Naive thymus-derived CD8-positive, alpha-beta T cell (primary cell): Measurements from ENCODE around the gene FLT1. TPM values are rescaled to one million over a fixed set of nuclear protein-coding genes. Genes with fewer than 3 reads are reported as not detected.

Experiments used
- ATAC-seq, 2 donors: fragments of 150-1000 bp; cut with Tn5 transposase in 1 of 2; sonication (Bioruptor Pico), chemical (Tn5 transposase) in 1 of 2; 1 replicate in 1 of 2; 2 replicates in 1 of 2; pipeline ENCODE4 v1.10.0; 2021; ENCODE audit warnings: mild to moderate bottlenecking in 2 of 2, moderate library complexity in 2 of 2
- POLR2A ChIA-PET: fragments of 350-600 bp; sonication (Branson Sonifier 250); formaldehyde crosslinking; loops from one replicate; lab custom pipeline; 2021; ENCODE audit warnings: antibody characterized with exemption; lab: Charles Lee
- DNase-seq, 10 donors: peaks; one replicate each; pipeline versions ENCODE4 v3.0.0 to v3.0.0-alpha.2; 2020 to 2022
- H3K27ac Mint-ChIP-seq, 10 donors: one replicate each; pipeline ENCODE4 v1.8.0; 2020 to 2022; ENCODE audit warnings: mild to moderate bottlenecking in 10 of 10, mixed read lengths in 10 of 10, moderate library complexity in 4 of 10, inconsistent platforms in 1 of 10
- H3K27me3 Mint-ChIP-seq, 5 donors: one replicate each; pipeline ENCODE4 v1.8.0; 2021 to 2022; ENCODE audit warnings: mixed read lengths in 5 of 5
- H3K36me3 Mint-ChIP-seq, 3 donors: one replicate each; pipeline ENCODE4 v1.8.0; 2020 to 2022; ENCODE audit warnings: mixed read lengths in 3 of 3, mild to moderate bottlenecking in 2 of 3, inconsistent platforms in 1 of 3
- H3K4me1 Mint-ChIP-seq, 4 donors: one replicate each; pipeline ENCODE4 v1.8.0; 2021 to 2022; ENCODE audit warnings: mixed read lengths in 4 of 4
- H3K4me3 Mint-ChIP-seq, 10 donors: one replicate each; pipeline ENCODE4 v1.8.0; 2020 to 2022; ENCODE audit warnings: mild to moderate bottlenecking in 10 of 10, mixed read lengths in 10 of 10, moderate library complexity in 6 of 10, inconsistent platforms in 1 of 10
- H3K9me3 Mint-ChIP-seq, 9 donors: one replicate each; pipeline ENCODE4 v1.8.0; 2020 to 2022; ENCODE audit warnings: mixed read lengths in 9 of 9, mild to moderate bottlenecking in 3 of 9, inconsistent platforms in 1 of 9, moderate library complexity in 1 of 9
- polyA plus RNA-seq, 3 donors: library from polyadenylated mRNA; unstranded; fragments of 300-500 nt; fragmentation: Illumina TruSeq; gene quantifications; one replicate each; pipeline ENCODE4 v1.2.3, GENCODE V29; 2021
- total RNA-seq, 8 experiments: library from RNA in 2 of 8; stranded (reverse) in 2 of 8; gene quantifications; one replicate each; pipeline ENCODE4 v1.2.3 and lab custom pipeline; 2021 to 2026

FLT1 gene
- total and polyA plus RNA-seq, 5 experiments from 2014 or later: 0.97 to 2.4 (median 1.3) TPM

DNA sequence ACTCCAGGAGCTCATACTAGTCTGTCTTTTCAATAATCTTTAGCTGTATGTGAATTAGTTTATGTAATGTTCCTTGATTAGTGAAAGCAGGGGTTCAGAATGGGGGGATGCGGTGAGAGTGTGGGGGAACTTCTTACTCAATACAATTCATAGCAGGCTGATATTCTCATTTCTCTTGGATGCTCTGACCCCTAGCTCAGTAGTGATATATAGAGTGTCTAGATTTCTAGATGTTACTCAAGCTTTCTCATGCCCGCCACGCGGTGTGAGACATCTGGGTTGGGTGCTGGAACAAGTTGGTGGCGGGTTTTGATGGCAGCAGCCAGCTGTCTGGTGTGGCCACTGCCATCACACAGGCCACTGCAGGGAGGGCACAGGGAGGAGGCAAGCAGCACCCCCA lies 39.3 kb upstream of the FLT1 start:
- H3K4me1 Mint-ChIP-seq: peaks cover 0 to 6% (median 1%) of the 10 kb centered on the region in 4 donors

DNA sequence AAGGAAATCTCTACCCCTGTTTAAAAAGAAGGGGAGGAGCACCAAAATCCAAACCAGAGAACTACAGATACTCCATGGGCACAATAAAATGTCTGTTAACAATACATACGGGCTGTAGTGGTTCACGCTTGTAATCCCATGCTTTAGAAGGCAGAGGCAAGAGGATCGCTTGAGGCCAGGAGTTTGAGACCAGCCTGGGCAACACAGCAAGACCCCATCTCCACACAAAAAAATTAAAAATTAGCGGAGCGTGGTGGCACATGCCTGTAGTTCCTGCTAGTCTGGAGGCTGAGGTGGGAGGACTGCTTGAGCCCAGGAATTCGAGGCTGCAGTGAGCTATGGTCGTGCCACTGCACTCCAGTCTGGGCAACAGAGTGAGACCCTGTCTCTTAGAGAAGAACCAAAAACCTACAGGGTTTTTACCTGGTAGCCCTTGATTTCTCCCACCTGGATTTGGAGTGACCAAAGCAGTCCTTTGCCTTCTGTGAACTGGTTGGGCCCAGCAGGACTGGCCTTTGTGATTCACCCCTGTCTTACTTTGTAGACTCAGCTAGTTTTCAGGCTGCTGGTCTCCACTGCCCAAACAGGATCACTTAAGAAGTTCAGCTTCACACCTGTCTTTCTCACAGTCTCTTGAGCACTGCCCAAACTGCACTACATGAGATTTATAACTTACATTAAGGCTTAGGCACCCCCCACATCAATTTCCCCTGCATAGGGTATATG lies 38.7 kb upstream of the FLT1 start:
- Mint-ChIP-seq H3K36me3 (no peaks in the 10 kb centered on the region), H3K4me3 (peak overlapping the region in 8 of 10 donors; percentile 39 to 79 (median 57)), H3K27me3 (peaks cover 19 to 44% (median 35%) of the 10 kb centered on the region in 5 donors), H3K27ac (no peak overlapping the region), H3K9me3 (peaks cover 0 to 2% (median 0%) of the 10 kb centered on the region in 9 donors), H3K4me1 (peaks cover 0 to 6% (median 1%) of the 10 kb centered on the region in 4 donors)
- POLR2A ChIA-PET: no interaction called here
- DNase-seq (no peak), ATAC-seq (no peak)

More for the DNA sequence above, 39.3 kb upstream of the FLT1 start:
- Mint-ChIP-seq H3K27ac (no peak overlapping the region), H3K4me3 (peak overlapping the region in 2 of 10 donors; percentile 8 to 56), H3K9me3 (peaks cover 0 to 2% (median 0%) of the 10 kb centered on the region in 9 donors), H3K36me3 (no peaks in the 10 kb centered on the region), H3K27me3 (peaks cover 18 to 38% (median 29%) of the 10 kb centered on the region in 5 donors)
- DNase-seq (no peak), ATAC-seq (no peak)
- POLR2A ChIA-PET: no interaction called here

DNA sequence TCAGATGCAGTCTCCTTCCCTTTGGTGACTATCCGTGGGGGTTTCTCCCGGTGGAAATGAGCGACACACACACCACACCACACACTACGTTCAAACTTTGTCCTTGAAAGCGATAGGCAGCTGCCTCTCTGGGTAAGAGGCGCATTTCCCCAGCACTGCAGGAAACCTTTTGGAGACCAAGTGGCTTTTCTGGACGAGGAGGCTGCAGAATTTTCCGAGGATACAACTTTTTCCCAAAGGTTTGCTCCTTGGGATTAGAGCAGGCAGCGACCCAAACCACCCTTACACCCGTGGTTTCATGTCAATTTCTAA lies 38.2 kb upstream of the FLT1 start:
- POLR2A ChIA-PET: no interaction called here
- Mint-ChIP-seq H3K27ac (peak overlapping the region in 2 of 10 donors; percentile 41 to 54), H3K36me3 (no peaks in the 10 kb centered on the region), H3K9me3 (peaks cover 0 to 2% (median 0%) of the 10 kb centered on the region in 9 donors), H3K27me3 (peaks cover 19 to 49% (median 37%) of the 10 kb centered on the region in 5 donors), H3K4me1 (peaks cover 0 to 6% (median 2%) of the 10 kb centered on the region in 4 donors), H3K4me3 (peak overlapping the region; percentile 39 to 79 (median 60))
- DNase-seq (no peak), ATAC-seq (peak in 1 of 2 donors; percentile 19)

DNA sequence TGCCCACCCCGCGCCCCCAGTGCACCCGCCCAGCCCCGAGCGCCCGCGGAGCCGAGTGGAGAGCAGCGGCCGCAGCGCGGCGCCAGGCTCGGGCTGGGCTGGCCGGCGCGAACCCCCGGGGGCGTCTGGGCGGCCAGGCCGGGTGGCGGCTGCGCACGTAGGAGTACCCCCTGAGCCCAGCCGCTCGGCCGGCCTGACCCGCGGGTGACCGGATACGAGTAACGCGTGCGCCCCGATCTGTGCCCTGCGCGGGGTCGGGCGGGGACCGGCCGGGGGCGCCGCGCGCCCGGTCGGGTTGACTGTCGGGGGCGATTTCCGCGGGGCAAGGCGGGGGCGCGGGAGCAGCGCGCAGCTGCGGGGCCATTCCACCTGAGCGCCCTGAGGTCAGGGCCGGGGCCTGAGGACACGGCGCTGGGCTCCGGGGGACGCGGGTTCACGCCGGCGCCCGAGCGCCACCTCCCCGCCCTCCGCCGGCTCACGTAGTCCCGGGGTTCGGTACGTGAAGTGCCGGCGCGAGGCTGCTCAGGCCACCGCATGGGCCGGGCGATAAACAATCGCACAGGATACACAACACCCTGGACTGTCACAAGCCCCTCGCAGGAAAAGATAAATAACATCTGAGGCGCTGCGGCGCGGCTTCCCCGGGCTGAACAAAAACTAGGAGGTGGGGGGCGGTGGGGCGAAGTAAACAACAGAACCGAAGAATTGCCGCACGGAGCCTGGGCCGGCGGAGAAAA lies 37.6 kb upstream of the FLT1 start:
- peaks cover 24 to 51% (median 42%) of the 10 kb centered on the region in 5 donors for H3K27me3 Mint-ChIP-seq
- DNase-seq: peak in 1 of 10 donors; percentile 2
- no peaks in the 10 kb centered on the region for H3K36me3 Mint-ChIP-seq
- H3K4me1 Mint-ChIP-seq: peaks cover 0 to 9% (median 7%) of the 10 kb centered on the region in 4 donors
- POLR2A ChIA-PET: no interaction called here
- peak; percentile 38 to 58 for ATAC-seq
- H3K27ac Mint-ChIP-seq: peak overlapping the region in 2 of 10 donors; percentile 41 to 54
- peaks cover 0 to 2% (median 0%) of the 10 kb centered on the region in 9 donors for H3K9me3 Mint-ChIP-seq
- H3K4me3 Mint-ChIP-seq: peak overlapping the region; percentile 39 to 79 (median 60)

DNA sequence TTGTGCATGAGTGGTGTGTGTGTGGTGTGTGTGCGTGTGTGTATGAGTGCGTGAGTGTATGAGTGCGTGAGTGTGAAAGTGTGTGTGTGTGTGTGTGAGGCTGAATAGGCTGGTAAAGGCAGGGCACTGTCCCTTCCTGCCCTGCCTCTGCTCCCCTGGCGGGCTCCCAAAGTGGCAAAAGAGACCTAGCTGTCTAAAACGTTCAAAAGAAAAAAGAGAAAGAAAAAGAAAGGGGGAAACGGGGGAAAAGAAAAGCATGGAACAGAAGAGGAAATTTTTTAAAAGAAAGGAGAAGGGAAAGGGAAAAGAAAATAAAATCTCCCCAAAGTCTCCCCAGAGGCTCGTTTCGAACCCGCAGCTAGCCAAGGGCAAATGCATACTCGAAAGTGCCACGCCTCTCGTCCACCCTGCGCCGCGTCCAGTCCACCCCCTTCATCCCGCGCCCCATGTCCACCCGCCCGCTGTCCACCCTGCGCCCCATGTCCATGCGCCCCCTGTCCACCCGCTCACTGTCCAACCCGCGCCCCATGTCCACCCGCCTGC lies 37.0 kb upstream of the FLT1 start:
- POLR2A ChIA-PET: no interaction called here
- Mint-ChIP-seq H3K4me3 (no peak overlapping the region), H3K27ac (no peak overlapping the region), H3K4me1 (peaks cover 0 to 12% (median 7%) of the 10 kb centered on the region in 4 donors), H3K27me3 (peaks cover 21 to 48% (median 40%) of the 10 kb centered on the region in 5 donors), H3K36me3 (no peaks in the 10 kb centered on the region), H3K9me3 (peaks cover 0 to 2% (median 0%) of the 10 kb centered on the region in 9 donors)
- DNase-seq (no peak), ATAC-seq (no peak)

DNA sequence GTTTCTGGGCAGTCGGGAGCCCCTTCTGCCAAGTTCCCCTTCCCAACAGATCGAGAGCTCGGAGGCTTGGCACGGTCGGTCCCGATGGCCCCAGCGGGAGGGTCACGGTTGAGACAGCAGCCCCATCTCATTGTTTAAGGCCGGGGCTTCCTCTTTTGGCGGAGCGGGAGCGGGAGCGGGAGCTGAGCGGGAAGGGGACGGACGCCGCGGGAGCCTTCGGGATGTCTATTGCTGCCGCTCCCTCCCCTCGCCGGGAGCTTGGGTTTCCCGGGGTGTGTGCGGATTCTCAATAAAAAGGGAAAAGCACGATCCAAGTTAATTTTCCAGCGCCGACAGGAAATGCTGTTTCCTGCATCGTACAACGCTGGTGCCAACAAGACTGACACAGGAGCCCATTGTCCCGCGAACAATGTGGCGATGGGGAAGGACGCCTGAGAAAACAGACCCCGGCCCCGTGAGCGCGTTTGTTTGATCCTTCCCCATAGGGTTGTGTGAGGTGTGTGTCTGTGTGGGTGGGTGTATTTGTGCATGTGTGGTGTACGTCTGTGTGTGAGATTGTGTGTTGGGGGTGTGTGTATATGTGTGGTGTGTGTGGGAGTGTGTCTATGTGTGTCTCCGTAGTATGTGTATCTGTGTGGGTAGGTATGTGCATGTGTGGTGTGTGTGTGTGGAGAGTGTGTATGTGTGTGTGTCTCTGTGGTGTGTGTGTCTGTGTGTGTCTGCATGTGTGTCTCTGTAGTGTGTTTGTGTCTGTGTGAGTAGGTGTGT lies 36.3 kb upstream of the FLT1 start:
- Mint-ChIP-seq H3K27me3 (peaks cover 19 to 47% (median 38%) of the 10 kb centered on the region in 5 donors), H3K36me3 (no peaks in the 10 kb centered on the region), H3K9me3 (peaks cover 0 to 2% (median 0%) of the 10 kb centered on the region in 9 donors), H3K4me1 (peaks cover 0 to 12% (median 7%) of the 10 kb centered on the region in 4 donors), H3K4me3 (no peak overlapping the region), H3K27ac (no peak overlapping the region)
- DNase-seq: peak in 1 of 10 donors; percentile 5
- POLR2A ChIA-PET: interaction anchor here (1.1 kb wide), 1 partner anchor 26 kb away, joined by 4 read pairs; no protein-coding TSS in a partner anchor
- ATAC-seq: peak in 1 of 2 donors; percentile 17

DNA sequence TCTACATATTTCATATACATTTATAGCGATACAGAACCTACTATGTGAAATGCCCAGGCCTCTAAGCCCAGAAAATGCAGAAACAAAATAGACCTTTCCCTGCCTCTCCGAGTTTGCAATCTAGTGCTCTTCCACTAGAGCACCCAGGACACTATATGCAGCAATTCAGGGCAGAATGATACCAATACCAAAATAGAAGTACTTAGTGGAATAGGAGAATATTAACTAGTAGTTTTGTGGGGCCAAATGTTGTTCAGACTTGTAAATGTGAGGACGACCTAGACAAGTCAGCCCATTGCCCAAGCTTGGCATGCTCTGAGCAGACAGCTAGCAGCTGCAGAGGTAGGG lies 35.8 kb upstream of the FLT1 start:
- DNase-seq (no peak), ATAC-seq (no peak)
- Mint-ChIP-seq H3K36me3 (no peaks in the 10 kb centered on the region), H3K27me3 (peaks cover 22 to 50% (median 36%) of the 10 kb centered on the region in 5 donors), H3K27ac (no peak overlapping the region), H3K4me1 (peaks cover 0 to 12% (median 7%) of the 10 kb centered on the region in 4 donors), H3K9me3 (peaks cover 0 to 2% (median 0%) of the 10 kb centered on the region in 9 donors), H3K4me3 (no peak overlapping the region)
- POLR2A ChIA-PET: interaction anchor here (1.1 kb wide), 1 partner anchor 25 kb away, joined by 4 read pairs; no protein-coding TSS in a partner anchor

DNA sequence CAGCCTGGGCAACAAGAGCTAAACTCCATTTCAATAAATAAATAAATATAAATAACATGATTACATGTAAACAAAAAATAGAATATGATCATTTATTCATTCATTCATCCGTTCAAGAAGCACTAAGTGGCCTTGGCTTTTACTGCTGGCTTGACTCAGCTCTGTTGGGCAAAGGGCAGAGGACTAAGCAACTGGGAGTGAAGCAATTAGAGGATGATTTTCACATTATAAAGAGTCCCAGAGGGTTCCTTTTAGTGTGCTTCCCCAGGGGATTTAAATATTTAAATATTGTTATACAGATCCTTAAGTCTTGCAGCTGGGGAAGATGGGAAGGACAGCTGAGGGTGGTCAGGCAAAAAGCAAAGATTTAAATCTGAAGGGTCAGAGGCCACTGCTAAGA lies 34.9 kb upstream of the FLT1 start:
- Mint-ChIP-seq H3K9me3 (no peaks in the 10 kb centered on the region), H3K36me3 (no peaks in the 10 kb centered on the region), H3K4me1 (peaks cover 0 to 12% (median 7%) of the 10 kb centered on the region in 4 donors), H3K27me3 (peaks cover 23 to 50% (median 43%) of the 10 kb centered on the region in 5 donors), H3K27ac (peak overlapping the region in 1 of 10 donors; percentile 21), H3K4me3 (no peak overlapping the region)
- no peak for DNase-seq
- POLR2A ChIA-PET: no interaction called here
- no peak for ATAC-seq

DNA sequence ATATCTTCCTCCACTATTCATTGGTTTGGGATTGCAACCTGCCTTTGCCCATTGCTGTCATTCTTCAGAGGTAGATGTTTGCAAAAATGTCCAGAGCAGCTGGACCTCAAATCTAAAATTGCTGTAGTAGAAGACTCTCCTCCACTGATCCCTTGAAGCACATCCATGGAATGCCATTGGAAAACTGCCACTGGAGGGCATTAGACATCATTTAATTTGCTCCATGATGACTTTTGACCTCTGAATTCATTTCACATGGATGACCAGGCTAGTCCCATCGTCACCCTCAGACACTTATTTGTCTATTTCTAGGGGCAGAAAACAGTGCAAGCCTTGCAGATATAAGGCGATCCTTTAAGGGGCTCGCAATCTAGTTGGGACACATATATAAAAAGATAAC lies 33.9 kb upstream of the FLT1 start:
- ATAC-seq (no peak), DNase-seq (no peak)
- Mint-ChIP-seq H3K27me3 (peaks cover 18 to 46% (median 40%) of the 10 kb centered on the region in 5 donors), H3K27ac (no peak overlapping the region), H3K9me3 (peaks cover 0 to 2% (median 0%) of the 10 kb centered on the region in 9 donors), H3K36me3 (no peaks in the 10 kb centered on the region), H3K4me1 (peaks cover 0 to 16% (median 7%) of the 10 kb centered on the region in 4 donors), H3K4me3 (no peak overlapping the region)
- POLR2A ChIA-PET: no interaction called here

DNA sequence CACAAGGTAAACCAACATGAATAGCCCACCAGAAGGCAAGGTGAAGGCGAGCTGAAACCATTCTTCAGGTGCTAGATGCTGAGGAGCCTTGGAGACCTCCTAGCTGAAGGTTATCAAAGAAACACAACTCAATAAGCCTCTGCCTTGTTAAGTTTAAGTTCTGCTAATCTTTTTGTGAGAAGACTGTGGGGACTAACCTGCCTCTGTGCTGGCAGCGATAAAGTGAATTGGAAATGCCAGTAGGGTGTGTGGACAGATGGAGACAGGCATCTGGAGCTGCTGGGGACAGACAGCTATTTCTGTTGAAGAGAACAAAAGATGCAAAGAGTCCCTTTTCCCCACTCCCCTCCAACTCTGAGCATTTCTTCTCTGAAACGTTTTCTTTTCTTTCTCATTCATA lies 33.5 kb upstream of the FLT1 start:
- POLR2A ChIA-PET: no interaction called here
- Mint-ChIP-seq H3K27ac (no peak overlapping the region), H3K36me3 (no peaks in the 10 kb centered on the region), H3K27me3 (peaks cover 18 to 47% (median 36%) of the 10 kb centered on the region in 5 donors), H3K4me3 (no peak overlapping the region), H3K4me1 (peaks cover 0 to 16% (median 7%) of the 10 kb centered on the region in 4 donors), H3K9me3 (peaks cover 0 to 2% (median 0%) of the 10 kb centered on the region in 9 donors)
- ATAC-seq (no peak), DNase-seq (no peak)

DNA sequence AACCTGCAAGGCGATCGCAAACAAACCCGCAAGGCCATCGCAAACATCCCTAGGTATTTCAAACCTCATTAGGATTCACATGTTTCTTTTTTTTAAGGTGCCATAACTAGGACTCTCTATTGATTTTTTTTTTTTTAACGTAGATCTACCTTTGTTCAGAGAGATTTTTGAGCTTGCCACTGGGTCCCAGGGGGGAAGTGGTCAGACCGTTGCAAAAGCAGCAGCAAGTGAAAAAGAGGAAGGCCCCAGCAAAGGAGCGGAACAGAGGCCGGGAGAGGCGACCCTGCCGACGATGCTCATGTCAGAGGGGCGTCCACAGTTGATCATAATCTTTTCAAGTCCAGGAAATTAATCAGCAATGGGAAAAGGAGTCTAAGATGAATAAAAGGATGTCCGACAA lies 32.7 kb upstream of the FLT1 start:
- POLR2A ChIA-PET: no interaction called here

DNA sequence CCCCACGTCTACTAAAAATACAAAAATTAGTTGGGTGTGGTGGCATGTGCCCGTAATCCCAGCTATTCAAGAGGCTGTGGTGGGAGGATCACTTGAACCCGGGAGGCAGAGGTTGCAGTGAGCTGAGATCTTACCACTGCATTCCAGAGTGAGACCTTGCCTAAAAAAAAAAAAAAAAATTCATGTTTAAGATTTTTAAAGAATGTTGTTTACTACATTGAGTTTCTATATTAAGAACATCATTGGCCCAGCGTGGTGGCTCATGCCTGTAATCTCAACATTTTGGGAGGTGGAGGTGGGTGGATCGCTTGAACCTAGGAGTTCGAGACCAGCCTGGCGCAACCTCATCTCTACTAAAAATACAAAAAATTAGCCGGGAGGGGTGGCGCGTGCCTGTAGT lies 31.9 kb upstream of the FLT1 start:
- POLR2A ChIA-PET: no interaction called here
- no peaks in the 10 kb centered on the region for H3K36me3 Mint-ChIP-seq

More for the DNA sequence above, 32.7 kb upstream of the FLT1 start:
- H3K4me3 Mint-ChIP-seq: peak overlapping the region in 1 of 10 donors; percentile 5
- peaks cover 0 to 14% (median 5%) of the 10 kb centered on the region in 4 donors for H3K4me1 Mint-ChIP-seq
- peaks cover 18 to 47% (median 29%) of the 10 kb centered on the region in 5 donors for H3K27me3 Mint-ChIP-seq
- no peak overlapping the region for H3K27ac Mint-ChIP-seq
- ATAC-seq (no peak), DNase-seq (peak in 1 of 10 donors; percentile 21)
- peaks cover 0 to 2% (median 0%) of the 10 kb centered on the region in 9 donors for H3K9me3 Mint-ChIP-seq
- H3K36me3 Mint-ChIP-seq: no peaks in the 10 kb centered on the region

More for the DNA sequence above, 31.9 kb upstream of the FLT1 start:
- Mint-ChIP-seq H3K27ac (no peak overlapping the region), H3K4me3 (no peak overlapping the region), H3K27me3 (peaks cover 20 to 47% (median 29%) of the 10 kb centered on the region in 5 donors), H3K4me1 (peaks cover 0 to 14% (median 4%) of the 10 kb centered on the region in 4 donors), H3K9me3 (peaks cover 0 to 2% (median 0%) of the 10 kb centered on the region in 9 donors)
- ATAC-seq (no peak), DNase-seq (no peak)
